ENCODE results near the gene FBN3.
"Not testable (repeated sequence)": the region's sequence is repeated elsewhere in the genome, so short reads cannot be mapped to it uniquely, and the experiment has no call there.

DNA sequence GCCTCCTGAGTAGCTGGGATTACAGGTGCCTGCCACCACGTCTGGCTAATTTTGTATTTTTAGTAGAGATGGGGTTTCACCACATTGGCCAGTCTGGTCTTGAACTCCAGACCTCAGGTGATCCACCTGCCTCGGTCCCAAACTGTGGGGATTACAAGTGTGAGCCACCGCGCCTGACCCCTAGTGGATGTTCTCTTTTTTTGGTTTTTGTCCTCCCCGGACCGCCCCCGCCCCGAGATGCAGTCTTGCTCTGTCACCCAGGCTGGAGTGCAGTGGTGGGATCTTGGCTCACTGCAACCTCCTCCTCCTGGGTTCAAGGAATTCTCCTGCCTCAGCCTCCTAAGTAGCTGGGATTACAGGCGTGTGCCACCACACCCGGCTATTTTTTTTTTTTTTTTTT is 4.6 kb upstream of the FBN3 start:
- peak; percentile 47 for TF ChIP-seq CTCF (IDR thresholded peaks at IDR 0.05)
- not testable (repeated sequence) for TF ChIP-seq ZFX (IDR thresholded peaks at IDR 0.05; ENCODE audit: borderline replicate concordance)
